ENCODE measurements around the gene DCUN1D5. TPM values are rescaled to one million over a fixed set of nuclear protein-coding genes. Genes with fewer than 3 reads are reported as not detected.
A peak's percentile ranks its signal among the peaks of the same experiment; 100 is the strongest.

DCUN1D5 gene
- total and polyA plus RNA-seq, 2 of the 13 experiments (the other 11 are each of a cell fraction or from before 2014, with no cell fraction given): 32.9 to 46.7 TPM

DNA sequence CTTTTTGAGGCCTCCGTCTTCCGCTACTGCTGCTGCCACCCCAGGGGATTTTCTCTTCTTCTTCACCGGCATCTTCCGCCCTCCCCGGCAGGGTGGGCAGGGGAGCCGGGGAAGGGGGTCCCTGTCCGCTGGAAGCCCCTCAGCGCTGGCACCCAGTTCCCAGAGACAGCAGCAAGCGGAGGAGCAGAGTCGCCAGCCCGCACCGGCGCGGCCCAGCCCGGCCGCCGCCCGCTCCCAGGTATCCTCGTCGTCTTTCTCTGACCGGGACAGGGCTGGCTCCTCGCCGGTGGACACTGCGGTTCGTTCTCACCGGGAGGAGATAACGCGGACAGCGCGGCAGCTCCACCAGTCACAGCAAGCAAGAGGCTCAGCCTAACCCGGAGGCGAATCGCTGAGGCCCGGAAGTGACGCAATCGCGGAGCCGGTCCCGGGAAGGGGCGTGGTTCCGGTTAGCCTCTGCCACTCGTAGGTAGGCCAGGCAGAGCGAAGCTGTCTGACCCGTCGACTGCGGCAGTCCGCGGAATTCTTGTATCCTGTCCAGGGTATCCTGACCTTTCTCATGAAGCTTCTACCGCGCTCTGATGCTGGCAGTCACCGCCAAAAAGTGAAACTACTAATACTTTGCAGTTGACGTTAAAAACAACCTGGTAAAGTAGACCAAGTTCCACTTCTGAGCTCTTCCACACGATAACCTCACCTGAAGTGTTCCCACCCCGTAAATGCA, at the start of gene DCUN1D5 (continued):
- TF ChIP-seq FOXA1 (IDR thresholded peaks at IDR 0.05) (no peak), FOXA1 (CRISPR knock-in tag; IDR thresholded peaks at IDR 0.05) (no peak; the same call in 1 of the 2 replicates), KDM2A (CRISPR knock-in tag; IDR thresholded peaks at IDR 0.05; ENCODE audit: borderline replicate concordance, low read depth) (peak; percentile 93), TFDP1 (CRISPR knock-in tag; IDR thresholded peaks at IDR 0.05; ENCODE audit: borderline replicate concordance) (peak; percentile 70; the same call in 1 of the 2 replicates), ZKSCAN8 (CRISPR knock-in tag; IDR thresholded peaks at IDR 0.05; ENCODE audit: borderline replicate concordance) (no peak), IKZF4 (CRISPR knock-in tag; IDR thresholded peaks at IDR 0.05; ENCODE audit: borderline replicate concordance, low read depth, not compliant biosample characterization) (peak; percentile 81), MED13 (CRISPR knock-in tag; IDR thresholded peaks at IDR 0.05) (0 out of 2 replicates have a peak, but pooled peaks have one; percentile 37), ZFP37 (CRISPR knock-in tag; IDR thresholded peaks at IDR 0.05; ENCODE audit: borderline replicate concordance) (peak; percentile 78; the same call in 1 of the 2 replicates), CHD2 (IDR thresholded peaks at IDR 0.05; ENCODE audit: low read depth, low read length) (0 out of 2 replicates have a peak, but pooled peaks have one; percentile 49), CENPT (CRISPR knock-in tag; IDR thresholded peaks at IDR 0.05; ENCODE audit: low read depth) (no peak), ZNF713 (CRISPR knock-in tag; IDR thresholded peaks at IDR 0.05) (peak; percentile 59; the same call in 1 of the 2 replicates), NR2F6 (IDR thresholded peaks at IDR 0.05) (no peak), NR2F6 (CRISPR knock-in tag; IDR thresholded peaks at IDR 0.05) (peak; percentile 39; the same call in 1 of the 2 replicates), GABPA (IDR thresholded peaks at IDR 0.05; ENCODE audit: low read depth, low read length) (peak; percentile 98), GABPA (CRISPR knock-in tag; IDR thresholded peaks at IDR 0.05; ENCODE audit: low read depth) (peak; percentile 98), FOXC1 (CRISPR knock-in tag; IDR thresholded peaks at IDR 0.05; ENCODE audit: borderline replicate concordance) (peak; percentile 46; the same call in 1 of the 2 replicates)
- TF ChIP-seq, protein P1, sequence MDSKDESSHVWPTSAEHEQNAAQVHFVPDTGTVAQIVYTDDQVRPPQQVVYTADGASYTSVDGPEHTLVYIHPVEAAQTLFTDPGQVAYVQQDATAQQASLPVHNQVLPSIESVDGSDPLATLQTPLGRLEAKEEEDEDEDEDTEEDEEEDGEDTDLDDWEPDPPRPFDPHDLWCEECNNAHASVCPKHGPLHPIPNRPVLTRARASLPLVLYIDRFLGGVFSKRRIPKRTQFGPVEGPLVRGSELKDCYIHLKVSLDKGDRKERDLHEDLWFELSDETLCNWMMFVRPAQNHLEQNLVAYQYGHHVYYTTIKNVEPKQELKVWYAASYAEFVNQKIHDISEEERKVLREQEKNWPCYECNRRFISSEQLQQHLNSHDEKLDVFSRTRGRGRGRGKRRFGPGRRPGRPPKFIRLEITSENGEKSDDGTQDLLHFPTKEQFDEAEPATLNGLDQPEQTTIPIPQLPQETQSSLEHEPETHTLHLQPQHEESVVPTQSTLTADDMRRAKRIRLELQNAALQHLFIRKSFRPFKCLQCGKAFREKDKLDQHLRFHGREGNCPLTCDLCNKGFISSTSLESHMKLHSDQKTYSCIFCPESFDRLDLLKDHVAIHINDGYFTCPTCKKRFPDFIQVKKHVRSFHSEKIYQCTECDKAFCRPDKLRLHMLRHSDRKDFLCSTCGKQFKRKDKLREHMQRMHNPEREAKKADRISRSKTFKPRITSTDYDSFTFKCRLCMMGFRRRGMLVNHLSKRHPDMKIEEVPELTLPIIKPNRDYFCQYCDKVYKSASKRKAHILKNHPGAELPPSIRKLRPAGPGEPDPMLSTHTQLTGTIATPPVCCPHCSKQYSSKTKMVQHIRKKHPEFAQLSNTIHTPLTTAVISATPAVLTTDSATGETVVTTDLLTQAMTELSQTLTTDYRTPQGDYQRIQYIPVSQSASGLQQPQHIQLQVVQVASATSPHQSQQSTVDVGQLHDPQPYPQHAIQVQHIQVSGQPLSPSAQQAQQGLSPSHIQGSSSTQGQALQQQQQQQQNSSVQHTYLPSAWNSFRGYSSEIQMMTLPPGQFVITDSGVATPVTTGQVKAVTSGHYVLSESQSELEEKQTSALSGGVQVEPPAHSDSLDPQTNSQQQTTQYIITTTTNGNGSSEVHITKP (CRISPR knock-in tag; IDR thresholded peaks at IDR 0.05; ENCODE audit: low read depth): peak; percentile 73; the same call in 1 of the 2 replicates
